ENCODE measurements around the gene DHX16.

Gene DHX16

DNA sequence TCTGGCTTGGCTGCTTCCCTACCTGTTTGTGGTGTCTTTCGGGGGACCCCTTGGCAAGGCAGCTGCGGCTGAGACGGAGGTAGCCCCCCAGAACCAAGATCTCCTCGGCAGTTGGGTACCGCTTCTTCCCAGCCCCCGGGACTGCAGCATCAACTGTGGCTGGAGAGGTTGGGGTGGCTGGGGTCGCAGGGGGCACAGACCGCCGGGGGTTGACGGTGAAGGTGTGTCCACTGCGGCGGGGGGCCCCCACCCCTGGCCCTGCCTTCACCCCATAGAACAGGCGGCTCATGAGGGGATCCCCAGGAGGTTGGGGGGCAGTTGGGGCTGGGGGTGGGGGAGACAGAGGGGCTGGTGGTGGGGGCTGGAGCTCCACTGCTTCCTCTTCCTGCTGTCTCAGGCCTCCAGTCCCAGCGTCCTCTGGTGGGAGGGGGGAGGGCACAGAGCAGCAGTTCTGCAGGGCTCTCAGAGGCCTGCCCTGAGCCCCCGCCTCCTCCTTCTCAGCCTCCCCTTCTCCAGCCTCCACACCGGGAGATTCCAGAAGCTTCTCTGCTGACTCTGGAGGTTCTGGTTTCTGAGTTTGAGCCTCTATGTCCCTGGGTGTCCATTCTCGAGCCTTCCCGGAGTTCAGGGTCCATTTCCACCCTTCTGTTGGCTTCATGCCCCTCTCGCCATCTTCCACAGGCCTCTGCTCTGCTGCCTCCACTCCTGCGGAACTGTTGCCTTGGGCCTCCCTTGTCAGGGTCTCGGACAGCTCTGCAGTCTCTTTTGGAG is 11.8 kb upstream of the DHX16 start:
- H3K36me3 ChIP-seq (ENCODE audit: insufficient read depth, low read length): peaks cover 3% of the 10 kb centered on the region; the same call in 1 of the 2 replicates
- peaks cover 37% of the 10 kb centered on the region for H3K4me1 ChIP-seq (ENCODE audit: insufficient read depth, low read length)

DNA sequence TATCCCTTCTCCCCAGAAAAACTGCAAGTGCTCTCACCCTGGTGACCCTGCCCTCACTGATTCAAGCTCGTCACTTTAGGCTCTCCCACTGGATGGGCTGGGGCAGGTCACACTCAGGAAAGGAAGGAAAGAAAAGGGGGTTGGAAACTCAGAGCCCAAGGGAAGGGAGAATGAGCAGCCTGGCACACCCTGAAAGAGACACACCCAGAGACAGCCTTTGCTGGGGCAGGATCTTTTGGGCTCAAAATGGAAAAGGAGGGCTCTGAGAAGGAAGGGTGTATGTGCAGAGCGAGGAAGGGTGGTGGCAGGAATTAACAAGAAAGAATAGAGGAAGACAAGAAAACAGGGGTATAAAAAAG is 11.2 kb upstream of the DHX16 start:
- H3K9me3 ChIP-seq (ENCODE audit: insufficient read depth, low read depth, low read length): no peaks in the 10 kb centered on the region
- peak overlapping the region; percentile 42 for H3K4me3 ChIP-seq (ENCODE audit: low read length)
- peaks cover 38% of the 10 kb centered on the region for H3K4me1 ChIP-seq (ENCODE audit: insufficient read depth, low read length)
- 34% methylated on average over 2 of the region's 2 CpGs for WGBS
- H3K27ac ChIP-seq (ENCODE audit: low read depth, low read length): no peak overlapping the region
- peaks cover 3% of the 10 kb centered on the region; the same call in 1 of the 2 replicates for H3K36me3 ChIP-seq (ENCODE audit: insufficient read depth, low read length)
- H3K27me3 ChIP-seq (ENCODE audit: insufficient read depth, low read length): no peaks in the 10 kb centered on the region
- no peak overlapping the region for H3K9ac ChIP-seq (ENCODE audit: low read depth, low read length)

More for the DNA sequence above, 11.8 kb upstream of the DHX16 start:
- Histone ChIP-seq H3K27ac (ENCODE audit: low read depth, low read length) (no peak overlapping the region; the same call in 1 of the 2 replicates), H3K27me3 (ENCODE audit: insufficient read depth, low read length) (no peaks in the 10 kb centered on the region), H3K9me3 (ENCODE audit: insufficient read depth, low read depth, low read length) (no peaks in the 10 kb centered on the region), H3K9ac (ENCODE audit: low read depth, low read length) (no peak overlapping the region), H3K4me3 (ENCODE audit: low read length) (peak overlapping the region; percentile 74)
- 61% methylated on average over 17 of the region's 21 CpGs for WGBS

DNA sequence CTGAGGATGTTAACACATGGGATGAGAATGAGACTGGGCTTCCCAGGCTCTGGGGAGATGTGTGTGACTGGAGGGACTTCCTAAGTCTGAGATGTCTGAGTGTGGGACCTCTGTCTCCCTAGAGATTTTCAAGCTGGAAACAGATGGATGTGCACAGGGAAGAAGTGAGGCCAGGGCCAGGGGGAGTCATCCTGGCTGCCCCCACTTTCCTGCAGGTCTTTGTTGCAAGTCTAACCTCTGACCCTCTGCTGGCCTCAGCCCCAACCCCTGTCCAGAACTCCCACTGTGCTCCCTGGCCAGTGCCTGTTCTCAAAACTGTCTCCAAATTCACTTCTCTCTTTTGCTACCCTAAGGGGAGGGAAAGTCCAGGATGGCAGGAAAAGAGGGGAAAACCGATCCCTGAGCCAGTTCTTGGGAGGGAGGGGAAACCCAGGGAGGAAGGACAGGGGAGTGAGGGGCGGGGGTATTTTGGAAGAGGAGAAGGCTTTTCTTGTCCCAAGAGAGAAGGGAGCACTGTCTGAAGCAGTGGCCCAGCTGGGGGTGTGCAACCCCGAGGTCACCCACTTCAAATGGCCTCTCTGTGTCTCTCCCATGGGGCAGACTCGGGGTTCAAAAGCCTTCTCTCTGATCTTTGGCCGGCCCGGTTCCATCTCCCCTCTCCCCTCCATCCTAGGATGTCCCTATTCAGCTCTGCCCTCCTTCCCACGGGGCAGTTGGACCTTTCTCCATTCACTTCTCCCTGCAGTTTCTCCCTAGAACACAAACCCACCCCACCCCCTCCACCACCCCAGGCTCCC is 10.6 kb upstream of the DHX16 start:
- Histone ChIP-seq H3K27ac (ENCODE audit: low read depth, low read length) (peak overlapping the region; percentile 78; the same call in 1 of the 2 replicates), H3K4me1 (ENCODE audit: insufficient read depth, low read length) (peaks cover 38% of the 10 kb centered on the region), H3K36me3 (ENCODE audit: insufficient read depth, low read length) (peaks cover 7% of the 10 kb centered on the region), H3K9me3 (ENCODE audit: insufficient read depth, low read depth, low read length) (no peaks in the 10 kb centered on the region), H3K9ac (ENCODE audit: low read depth, low read length) (peak overlapping the region; percentile 23; the same call in 1 of the 2 replicates), H3K27me3 (ENCODE audit: insufficient read depth, low read length) (no peaks in the 10 kb centered on the region), H3K4me3 (ENCODE audit: low read length) (peak overlapping the region; percentile 42)
- 28% methylated on average over 7 of the region's 7 CpGs for WGBS

DNA sequence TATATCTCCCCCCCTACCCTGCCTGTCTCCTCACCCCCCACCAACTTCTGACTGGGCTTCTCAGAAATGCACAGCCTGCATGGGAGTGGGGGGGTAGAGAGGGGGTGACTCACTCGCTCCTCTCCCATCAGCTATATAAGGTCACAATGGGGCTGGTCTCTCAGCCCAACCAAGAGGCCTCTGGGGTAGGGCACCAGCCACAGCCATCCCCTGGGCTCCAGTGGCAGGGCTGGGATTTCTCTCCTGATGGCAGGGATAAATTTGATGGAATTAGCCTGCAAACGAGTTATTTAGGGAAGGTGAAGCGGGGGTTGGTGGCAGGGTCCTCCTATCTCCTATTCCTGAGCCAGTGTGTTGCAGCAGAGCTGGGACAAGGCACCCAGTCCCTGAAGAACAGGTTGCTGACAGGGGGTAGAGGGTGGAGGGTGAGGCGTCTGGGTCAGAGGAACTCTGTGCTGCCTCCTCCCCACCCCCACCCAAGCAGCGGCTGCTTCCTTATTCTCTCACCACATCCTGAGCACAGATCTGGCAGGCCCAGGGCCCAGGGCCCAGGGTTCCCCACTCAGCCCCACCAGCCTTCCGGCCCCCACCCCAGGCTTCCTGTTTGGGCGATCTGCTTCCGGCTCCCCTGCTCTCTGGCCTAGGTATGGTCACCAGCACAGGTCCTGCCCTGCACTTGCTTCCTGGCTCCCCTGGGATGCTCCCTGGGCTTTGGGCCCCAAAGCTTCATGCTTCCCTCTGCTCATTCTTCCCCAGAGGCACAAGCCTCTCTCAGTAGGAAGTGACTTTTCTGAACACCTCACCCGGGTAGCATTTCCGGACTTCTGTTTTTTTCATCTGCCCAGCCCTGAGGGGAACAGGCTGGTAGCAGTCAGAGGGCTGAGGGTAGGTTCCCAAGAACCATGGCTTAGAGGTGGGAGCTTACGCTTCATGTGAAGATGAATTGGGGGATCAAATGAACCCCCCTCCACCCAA is 9.6 kb upstream of the DHX16 start:
- 31% methylated on average over 8 of the region's 11 CpGs for WGBS
- Histone ChIP-seq H3K36me3 (ENCODE audit: insufficient read depth, low read length) (peaks cover 15% of the 10 kb centered on the region), H3K9ac (ENCODE audit: low read depth, low read length) (peak overlapping the region; percentile 23; the same call in 1 of the 2 replicates)

DNA sequence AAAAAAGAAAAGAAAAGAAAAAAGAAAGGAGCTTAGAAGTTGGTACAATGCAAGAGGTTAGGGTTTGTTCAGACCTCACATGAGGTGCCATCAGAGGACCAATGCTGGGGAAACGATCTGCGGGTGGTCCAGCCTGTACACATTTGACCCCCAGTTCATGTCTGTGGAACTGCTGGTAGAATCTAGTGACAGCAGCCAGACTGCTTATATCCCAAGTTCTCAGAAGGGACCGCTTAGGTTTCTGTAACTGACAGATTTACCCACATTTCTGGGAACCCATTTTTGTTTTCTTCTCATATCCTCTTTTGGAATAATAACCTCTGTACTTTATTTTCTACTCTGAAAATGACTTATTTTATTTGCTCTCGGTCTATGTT is 8.9 kb upstream of the DHX16 start:
- Histone ChIP-seq H3K9me3 (ENCODE audit: insufficient read depth, low read depth, low read length) (no peaks in the 10 kb centered on the region), H3K27me3 (ENCODE audit: insufficient read depth, low read length) (no peaks in the 10 kb centered on the region), H3K4me1 (ENCODE audit: insufficient read depth, low read length) (peaks cover 38% of the 10 kb centered on the region), H3K9ac (ENCODE audit: low read depth, low read length) (no peak overlapping the region), H3K4me3 (ENCODE audit: low read length) (peak overlapping the region; percentile 42; the same call in 1 of the 2 replicates), H3K27ac (ENCODE audit: low read depth, low read length) (peak overlapping the region; percentile 50; the same call in 1 of the 2 replicates), H3K36me3 (ENCODE audit: insufficient read depth, low read length) (peaks cover 22% of the 10 kb centered on the region)
- WGBS: 74% methylated on average over 4 of the region's 4 CpGs

More for the DNA sequence above, 9.6 kb upstream of the DHX16 start:
- Histone ChIP-seq H3K9me3 (ENCODE audit: insufficient read depth, low read depth, low read length) (no peaks in the 10 kb centered on the region), H3K27ac (ENCODE audit: low read depth, low read length) (peak overlapping the region; percentile 78; the same call in 1 of the 2 replicates), H3K4me3 (ENCODE audit: low read length) (peak overlapping the region; percentile 42), H3K4me1 (ENCODE audit: insufficient read depth, low read length) (peaks cover 38% of the 10 kb centered on the region), H3K27me3 (ENCODE audit: insufficient read depth, low read length) (no peaks in the 10 kb centered on the region)

DNA sequence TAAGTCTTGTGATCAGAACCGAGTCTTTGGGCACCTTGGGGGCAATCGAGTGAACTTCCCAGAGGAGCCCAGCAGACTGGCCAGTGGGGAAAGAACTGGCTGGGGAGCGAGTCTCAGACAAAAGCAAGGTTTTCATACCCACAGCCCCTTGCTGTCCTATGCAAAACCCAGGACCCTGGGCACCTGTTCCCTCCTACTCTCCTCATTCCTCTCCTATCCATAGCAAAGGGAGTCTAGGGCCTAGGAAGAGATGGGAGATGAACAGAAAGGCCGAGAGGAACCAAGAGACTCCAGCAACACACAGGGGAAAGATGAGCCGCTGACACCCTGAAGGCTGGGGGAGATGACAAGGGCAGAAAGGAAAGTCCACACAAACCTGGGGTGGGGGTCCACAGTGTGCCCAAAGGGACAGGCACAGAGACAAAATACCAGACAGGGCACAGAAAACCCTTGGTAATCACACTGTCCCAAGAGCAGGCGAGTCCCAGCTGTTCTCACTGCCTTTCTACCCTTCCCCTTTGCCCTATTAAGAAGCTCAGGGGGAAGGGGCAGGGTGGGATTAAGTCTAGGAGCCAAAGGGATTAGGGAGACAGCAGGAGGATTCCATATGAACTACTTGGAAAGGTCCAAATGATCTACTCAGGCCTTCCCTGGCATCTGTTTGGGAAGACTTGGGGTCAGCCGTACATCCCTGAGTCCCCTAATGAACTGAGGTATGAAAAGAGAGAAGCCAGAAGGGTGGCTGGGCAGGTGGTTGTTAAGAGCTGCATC is 7.1 kb upstream of the DHX16 start:
- no peak overlapping the region for H3K9ac ChIP-seq (ENCODE audit: low read depth, low read length)
- WGBS: 79% methylated on average over 7 of the region's 7 CpGs
- H3K36me3 ChIP-seq (ENCODE audit: insufficient read depth, low read length): peaks cover 31% of the 10 kb centered on the region
- peaks cover 33% of the 10 kb centered on the region for H3K4me1 ChIP-seq (ENCODE audit: insufficient read depth, low read length)
- 0 out of 2 replicates have a peak overlapping the region, but pooled peaks have one; percentile 7 for H3K4me3 ChIP-seq (ENCODE audit: low read length)
- no peaks in the 10 kb centered on the region for H3K27me3 ChIP-seq (ENCODE audit: insufficient read depth, low read length)
- H3K9me3 ChIP-seq (ENCODE audit: insufficient read depth, low read depth, low read length): no peaks in the 10 kb centered on the region
- peak overlapping the region; percentile 19; the same call in 1 of the 2 replicates for H3K27ac ChIP-seq (ENCODE audit: low read depth, low read length)

DNA sequence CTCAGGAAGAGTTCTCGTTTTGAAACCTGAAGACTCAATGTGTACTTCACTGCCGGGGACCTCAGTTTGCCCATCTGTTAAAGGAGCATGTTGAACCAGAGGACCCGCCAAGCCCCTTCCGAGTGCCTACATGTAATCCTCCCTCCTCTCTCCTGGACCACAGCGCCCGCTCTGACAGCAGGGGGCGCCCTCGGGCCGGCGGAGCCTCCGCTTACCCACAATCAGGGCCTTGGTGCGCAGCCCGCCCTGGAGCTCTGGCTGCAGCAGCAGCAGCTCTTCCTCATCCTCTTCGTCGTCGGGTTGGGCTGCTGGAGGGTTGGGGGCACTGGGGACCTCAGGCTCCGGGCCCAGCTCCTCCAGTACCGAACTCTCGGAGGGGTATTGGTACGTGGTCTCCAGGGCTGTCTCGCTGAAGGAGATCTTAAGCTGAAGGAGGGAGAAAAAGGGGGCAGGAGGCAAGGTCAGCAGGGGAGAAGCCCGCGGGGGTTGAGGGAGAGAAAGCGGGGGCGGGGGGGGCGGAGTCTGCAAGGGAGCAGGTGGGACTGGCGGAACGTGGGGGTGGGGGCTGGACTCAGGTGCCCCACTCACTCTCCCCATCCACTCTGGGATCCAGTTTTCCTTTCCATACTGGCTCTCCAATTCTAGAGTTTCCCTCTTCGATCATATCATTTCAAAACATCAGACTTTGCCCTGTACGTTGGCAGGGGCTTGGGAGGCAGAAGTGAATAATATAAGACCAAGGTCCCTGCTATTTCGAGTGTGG is 6.3 kb upstream of the DHX16 start:
- no peaks in the 10 kb centered on the region for H3K9me3 ChIP-seq (ENCODE audit: insufficient read depth, low read depth, low read length)
- H3K36me3 ChIP-seq (ENCODE audit: insufficient read depth, low read length): peaks cover 31% of the 10 kb centered on the region
- H3K27me3 ChIP-seq (ENCODE audit: insufficient read depth, low read length): no peaks in the 10 kb centered on the region
- H3K4me1 ChIP-seq (ENCODE audit: insufficient read depth, low read length): peaks cover 29% of the 10 kb centered on the region
- peak overlapping the region; percentile 52; the same call in 1 of the 2 replicates for H3K27ac ChIP-seq (ENCODE audit: low read depth, low read length)
- peak overlapping the region; percentile 48 for H3K4me3 ChIP-seq (ENCODE audit: low read length)
- H3K9ac ChIP-seq (ENCODE audit: low read depth, low read length): 0 out of 2 replicates have a peak overlapping the region, but pooled peaks have one; percentile 46
- 18% methylated on average over 24 of the region's 31 CpGs for WGBS

DNA sequence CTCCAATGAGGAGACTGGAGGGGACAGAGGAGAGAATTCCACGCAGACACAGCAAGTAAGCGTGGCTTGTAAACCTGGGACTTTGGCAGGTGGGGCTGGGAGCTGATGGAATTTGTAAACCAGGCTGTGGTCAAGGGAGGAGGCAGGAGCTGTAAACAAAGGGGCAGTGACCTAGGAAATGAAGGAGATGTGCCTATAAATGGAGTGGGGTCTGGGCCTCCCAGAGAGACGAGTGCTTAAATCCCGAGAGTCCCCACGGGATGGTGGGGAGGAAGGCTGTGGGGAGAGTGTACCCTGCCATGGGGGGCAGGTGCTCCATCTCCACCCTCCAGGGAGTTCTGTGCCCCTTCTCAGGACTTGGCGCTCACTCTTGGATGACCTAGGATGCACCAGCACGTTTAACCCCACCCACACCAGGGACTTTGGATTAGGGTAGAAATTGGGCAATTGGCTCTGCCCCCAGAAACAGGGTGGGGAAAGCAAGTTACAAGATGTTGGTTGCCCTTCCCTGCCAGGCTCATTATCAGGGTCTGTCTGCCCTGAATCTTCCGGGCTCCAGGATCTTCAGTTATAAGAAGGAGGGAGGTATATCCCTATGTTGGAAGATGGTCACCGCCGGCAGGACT is 4.0 kb upstream of the DHX16 start:
- Histone ChIP-seq H3K36me3 (ENCODE audit: insufficient read depth, low read length) (peaks cover 31% of the 10 kb centered on the region), H3K9me3 (ENCODE audit: insufficient read depth, low read depth, low read length) (no peaks in the 10 kb centered on the region), H3K27ac (ENCODE audit: low read depth, low read length) (no peak overlapping the region), H3K4me3 (ENCODE audit: low read length) (no peak overlapping the region), H3K4me1 (ENCODE audit: insufficient read depth, low read length) (peaks cover 8% of the 10 kb centered on the region; the same call in 1 of the 2 replicates), H3K27me3 (ENCODE audit: insufficient read depth, low read length) (no peaks in the 10 kb centered on the region), H3K9ac (ENCODE audit: low read depth, low read length) (no peak overlapping the region)
- WGBS: 95% methylated on average over 10 of the region's 10 CpGs

DNA sequence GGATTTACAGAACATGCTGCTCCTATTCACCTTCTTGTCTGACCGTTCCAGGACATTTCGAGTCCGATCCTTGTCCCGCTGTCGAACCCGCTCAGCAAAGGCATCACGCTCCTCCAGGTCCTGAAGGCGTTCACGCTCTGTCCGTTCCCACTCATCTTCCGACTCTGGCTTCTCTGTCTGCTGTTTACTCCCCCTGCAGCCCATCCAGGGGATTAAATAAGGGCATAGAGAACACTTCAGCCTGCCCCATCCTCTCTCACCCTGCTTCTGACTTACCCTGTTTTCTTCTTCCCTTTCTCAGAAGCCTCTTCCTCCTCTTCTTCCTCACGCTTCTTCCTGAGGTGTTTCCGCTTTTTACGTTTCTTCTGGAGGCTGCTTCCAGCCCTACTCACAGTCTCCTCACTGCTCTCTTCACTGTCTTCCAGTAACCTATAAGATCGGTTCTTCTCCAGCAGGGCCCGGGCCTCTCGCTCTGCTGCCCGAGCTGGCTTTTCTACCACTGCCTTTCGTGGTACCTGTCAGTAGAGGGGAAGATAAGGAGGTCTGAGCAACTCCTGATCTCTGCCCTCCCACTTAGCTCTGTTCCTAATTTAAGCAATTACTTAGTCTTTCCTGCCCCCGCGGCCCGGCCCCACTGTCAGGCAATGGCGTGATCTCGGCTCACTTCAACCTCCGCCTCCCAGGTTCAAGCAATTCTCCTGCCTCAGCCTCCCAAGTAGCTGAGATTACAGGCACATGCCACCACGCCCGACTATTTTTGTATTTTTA is 1.9 kb downstream of the DHX16 start:
- no peaks in the 10 kb centered on the region for H3K9me3 ChIP-seq (ENCODE audit: insufficient read depth, low read depth, low read length)
- no peaks in the 10 kb centered on the region for H3K4me1 ChIP-seq (ENCODE audit: insufficient read depth, low read length)
- WGBS: 91% methylated on average over 25 of the region's 27 CpGs
- no peak overlapping the region for H3K4me3 ChIP-seq (ENCODE audit: low read length)
- peaks cover 36% of the 10 kb centered on the region for H3K36me3 ChIP-seq (ENCODE audit: insufficient read depth, low read length)
- H3K27me3 ChIP-seq (ENCODE audit: insufficient read depth, low read length): no peaks in the 10 kb centered on the region
- H3K9ac ChIP-seq (ENCODE audit: low read depth, low read length): no peak overlapping the region
- no peak overlapping the region for H3K27ac ChIP-seq (ENCODE audit: low read depth, low read length)
